ENCODE data around the gene EEF1AKMT4.

DNA sequence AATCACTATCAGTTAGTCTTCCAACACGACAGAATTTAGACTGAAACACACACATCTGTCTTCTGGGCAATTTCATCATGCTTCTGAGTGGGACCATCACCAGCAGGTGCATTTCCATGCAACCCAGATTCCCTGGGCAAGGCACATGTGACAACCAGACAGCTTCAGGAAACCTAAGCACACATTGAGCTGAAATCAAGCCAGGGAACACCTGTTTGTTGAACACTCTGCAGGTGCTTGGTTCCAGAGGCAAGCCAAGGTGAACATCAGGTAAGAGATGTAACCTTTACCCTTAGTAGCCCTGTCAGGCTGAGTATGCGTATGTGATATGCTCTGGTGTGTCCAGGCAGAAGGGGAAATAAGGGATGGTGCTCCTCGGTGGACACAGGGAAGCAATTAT lies 46.3 kb downstream of the EEF1AKMT4 start:
- TF ChIP-seq, protein P1, sequence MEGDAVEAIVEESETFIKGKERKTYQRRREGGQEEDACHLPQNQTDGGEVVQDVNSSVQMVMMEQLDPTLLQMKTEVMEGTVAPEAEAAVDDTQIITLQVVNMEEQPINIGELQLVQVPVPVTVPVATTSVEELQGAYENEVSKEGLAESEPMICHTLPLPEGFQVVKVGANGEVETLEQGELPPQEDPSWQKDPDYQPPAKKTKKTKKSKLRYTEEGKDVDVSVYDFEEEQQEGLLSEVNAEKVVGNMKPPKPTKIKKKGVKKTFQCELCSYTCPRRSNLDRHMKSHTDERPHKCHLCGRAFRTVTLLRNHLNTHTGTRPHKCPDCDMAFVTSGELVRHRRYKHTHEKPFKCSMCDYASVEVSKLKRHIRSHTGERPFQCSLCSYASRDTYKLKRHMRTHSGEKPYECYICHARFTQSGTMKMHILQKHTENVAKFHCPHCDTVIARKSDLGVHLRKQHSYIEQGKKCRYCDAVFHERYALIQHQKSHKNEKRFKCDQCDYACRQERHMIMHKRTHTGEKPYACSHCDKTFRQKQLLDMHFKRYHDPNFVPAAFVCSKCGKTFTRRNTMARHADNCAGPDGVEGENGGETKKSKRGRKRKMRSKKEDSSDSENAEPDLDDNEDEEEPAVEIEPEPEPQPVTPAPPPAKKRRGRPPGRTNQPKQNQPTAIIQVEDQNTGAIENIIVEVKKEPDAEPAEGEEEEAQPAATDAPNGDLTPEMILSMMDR (conservative IDR thresholded peaks at IDR 0.05; ENCODE audit: low read length): no peak
- no peak for TF ChIP-seq EZH2phosphoT487 (IDR thresholded peaks at IDR 0.05; ENCODE audit: borderline replicate concordance)

All from Loucy (cell line).